GM12872 (cell line): ENCODE data around the gene AGXT.

ENCODE experiments used
- TF ChIP-seq, protein P1 (sequence below): IDR thresholded peaks from 3 replicates; pipeline ENCODE4 v1.5.1; 2011; ENCODE audit warnings: low read depth, mild to moderate bottlenecking, low read length, moderate library complexity; ENCODE audit not compliant: insufficient read depth

AGXT gene

DNA sequence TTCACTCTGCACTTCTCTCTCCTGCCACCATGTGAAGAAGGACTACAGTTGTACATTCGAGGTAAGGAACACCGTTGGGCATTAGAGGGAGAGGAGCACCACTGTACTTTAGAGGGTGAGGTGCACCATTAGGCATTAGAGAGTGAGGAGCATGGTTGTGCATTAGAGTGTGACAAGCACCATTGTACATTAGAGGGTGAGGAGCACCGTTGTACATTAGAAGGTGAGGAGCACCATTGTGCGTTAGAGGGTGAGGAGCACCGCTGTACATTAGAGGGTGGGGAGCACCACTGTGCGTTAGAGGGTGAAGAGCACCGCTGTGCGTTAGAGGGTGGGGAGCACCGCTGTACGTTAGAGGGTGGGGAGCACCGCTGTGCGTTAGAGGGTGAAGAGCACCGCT is 20.8 kb upstream of the AGXT start:
- TF ChIP-seq, protein P1, sequence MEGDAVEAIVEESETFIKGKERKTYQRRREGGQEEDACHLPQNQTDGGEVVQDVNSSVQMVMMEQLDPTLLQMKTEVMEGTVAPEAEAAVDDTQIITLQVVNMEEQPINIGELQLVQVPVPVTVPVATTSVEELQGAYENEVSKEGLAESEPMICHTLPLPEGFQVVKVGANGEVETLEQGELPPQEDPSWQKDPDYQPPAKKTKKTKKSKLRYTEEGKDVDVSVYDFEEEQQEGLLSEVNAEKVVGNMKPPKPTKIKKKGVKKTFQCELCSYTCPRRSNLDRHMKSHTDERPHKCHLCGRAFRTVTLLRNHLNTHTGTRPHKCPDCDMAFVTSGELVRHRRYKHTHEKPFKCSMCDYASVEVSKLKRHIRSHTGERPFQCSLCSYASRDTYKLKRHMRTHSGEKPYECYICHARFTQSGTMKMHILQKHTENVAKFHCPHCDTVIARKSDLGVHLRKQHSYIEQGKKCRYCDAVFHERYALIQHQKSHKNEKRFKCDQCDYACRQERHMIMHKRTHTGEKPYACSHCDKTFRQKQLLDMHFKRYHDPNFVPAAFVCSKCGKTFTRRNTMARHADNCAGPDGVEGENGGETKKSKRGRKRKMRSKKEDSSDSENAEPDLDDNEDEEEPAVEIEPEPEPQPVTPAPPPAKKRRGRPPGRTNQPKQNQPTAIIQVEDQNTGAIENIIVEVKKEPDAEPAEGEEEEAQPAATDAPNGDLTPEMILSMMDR: no peak

GRCh38 chr2:240848900-240849680 is 19.5 kb upstream of the AGXT start:
- TF ChIP-seq, protein P1: no peak

- TF ChIP-seq, protein P1: no peak
Measured at GRCh38 chr2:240850026-240850425, 18.6 kb upstream of the AGXT start.

- TF ChIP-seq, protein P1: no peak
Measured at GRCh38 chr2:240850756-240851077, 17.9 kb upstream of the AGXT start.

- TF ChIP-seq, protein P1: peak; percentile 96
Measured at GRCh38 chr2:240851078-240851991, 17.3 kb upstream of the AGXT start.

- TF ChIP-seq, protein P1: no peak
Measured at GRCh38 chr2:240852671-240853314, 15.8 kb upstream of the AGXT start.

DNA sequence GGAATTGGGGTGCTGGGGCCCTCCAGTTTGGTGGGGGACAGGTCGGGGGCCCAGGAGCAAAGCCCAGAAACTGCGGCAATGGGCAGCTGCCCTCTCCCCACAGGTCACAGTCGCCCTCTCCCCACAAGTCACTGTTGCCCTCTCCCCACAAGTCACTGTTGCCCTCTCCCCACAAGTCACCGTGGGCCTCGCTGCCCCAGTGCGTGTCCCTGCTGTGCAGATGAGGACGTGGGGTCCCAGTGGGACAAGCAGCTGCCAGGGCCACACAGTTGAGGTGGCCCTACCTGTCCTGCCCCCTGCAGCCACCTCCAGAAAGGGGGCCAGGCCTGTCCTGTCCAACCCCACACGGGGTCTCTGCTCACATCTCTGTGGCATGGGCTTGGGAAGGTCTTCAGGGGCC is 13.0 kb upstream of the AGXT start:
- TF ChIP-seq, protein P1: no peak
